GM12878 (cell line): ENCODE measurements around the gene PSAP. TPM values are rescaled to one million over a fixed set of nuclear protein-coding genes. Genes with fewer than 3 reads are reported as not detected.
A peak's percentile ranks its signal among the peaks of the same experiment; 100 is the strongest.

Experiments
- ASH2L ChIP-seq: fragments of 300-600, 200-600 bp; sonication (generic); IDR thresholded peaks from 2 replicates; pipeline ENCODE4 v1.6.1; 2017; ENCODE audit warnings: low read depth, mild to moderate bottlenecking, borderline replicate concordance
- BCL11A ChIP-seq: IDR thresholded peaks from 2 replicates; pipeline ENCODE4 v1.6.1; 2011; ENCODE audit warnings: low read depth, low read length
- CHD2 ChIP-seq: IDR thresholded peaks from 2 replicates; pipeline ENCODE4 v1.6.1; 2011; ENCODE audit warnings: low read depth, low read length, improper control_type of control experiment, borderline replicate concordance
- DPF2 ChIP-seq: fragments of 450-650 bp; IDR thresholded peaks from 2 replicates; pipeline ENCODE4 v1.6.1; 2017; ENCODE audit warnings: mild to moderate bottlenecking
- IRF3 ChIP-seq: fragments of 450-650 bp; IDR thresholded peaks from 2 replicates; pipeline ENCODE4 v1.6.1; 2014; ENCODE audit warnings: mild to moderate bottlenecking
- NBN ChIP-seq: fragments of 450-650 bp; IDR thresholded peaks from 2 replicates; pipeline ENCODE4 v1.6.1; 2016
- PRDM15 ChIP-seq: fragments of 450-650 bp; formaldehyde crosslinking; IDR thresholded peaks from 2 replicates; pipeline ENCODE4 v1.4.0; 2020; ENCODE audit warnings: mild to moderate bottlenecking, moderate library complexity
- ZBED1 ChIP-seq: IDR thresholded peaks from 2 replicates; pipeline ENCODE4 v1.6.1; 2016; ENCODE audit warnings: borderline replicate concordance
- ZNF592 ChIP-seq: fragments of 450-650 bp; IDR thresholded peaks from 2 replicates; pipeline ENCODE4 v1.6.1; 2017; ENCODE audit warnings: mild to moderate bottlenecking, moderate library complexity
- polyA plus RNA-seq, 11 experiments: library from polyadenylated mRNA; depleted of rRNA in 4 of 11; unstranded in 6 of 11; stranded (reverse) in 5 of 11; fragments of >200 nt; fragmentation: Nextera tagmentation in 4 of 11; fragmentation: Illumina TruSeq in 1 of 11; extraction: Ambion mirVana in 4 of 11; extraction: Trizol in 1 of 11; gene quantifications; 1 replicate in 1 of 11; 2 replicates in 10 of 11; pipeline versions ENCODE4 v1.2.1 to v1.2.3, GENCODE V29; 2011 to 2016; ENCODE audit warnings: inconsistent platforms in 2 of 11, missing spikeins in 2 of 11, low read depth in 1 of 11
- total RNA-seq, 4 experiments: library from RNA; depleted of rRNA in 3 of 4; stranded (reverse); fragments of >200 nt in 3 of 4; fragmentation: Illumina TruSeq in 1 of 4; extraction: Trizol in 1 of 4; gene quantifications; 2 replicates each; pipeline versions ENCODE4 v1.2.1 to v1.2.3, GENCODE V29; 2013 to 2021
- TF ChIP-seq, protein P1 (sequence below): IDR thresholded peaks from 2 replicates; pipeline ENCODE4 v1.6.1; 2011; ENCODE audit warnings: borderline replicate concordance, low read depth, mild to moderate bottlenecking, moderate library complexity, mixed read lengths, low read length; ENCODE audit not compliant: insufficient read depth; ENCODE audit errors: extremely low read length
- TF ChIP-seq, protein P2 (sequence below): fragments of 450-650 bp; IDR thresholded peaks from 2 replicates; pipeline ENCODE4 v1.6.1; 2017; ENCODE audit warnings: mild to moderate bottlenecking, low read depth, inconsistent platforms; ENCODE audit not compliant: poor library complexity, severe bottlenecking
- TF ChIP-seq, protein P3 (sequence below): IDR thresholded peaks from 2 replicates; pipeline ENCODE4 v1.6.1; 2012; ENCODE audit warnings: mild to moderate bottlenecking, low read depth, low read length

PSAP gene
- total and polyA plus RNA-seq, 10 of the 15 experiments (the other 5 are each of a cell fraction or from before 2014, with no cell fraction given) = 178 to 336 (median 286) TPM

- TF ChIP-seq, protein P1, sequence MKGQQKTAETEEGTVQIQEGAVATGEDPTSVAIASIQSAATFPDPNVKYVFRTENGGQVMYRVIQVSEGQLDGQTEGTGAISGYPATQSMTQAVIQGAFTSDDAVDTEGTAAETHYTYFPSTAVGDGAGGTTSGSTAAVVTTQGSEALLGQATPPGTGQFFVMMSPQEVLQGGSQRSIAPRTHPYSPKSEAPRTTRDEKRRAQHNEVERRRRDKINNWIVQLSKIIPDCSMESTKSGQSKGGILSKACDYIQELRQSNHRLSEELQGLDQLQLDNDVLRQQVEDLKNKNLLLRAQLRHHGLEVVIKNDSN = peak; percentile 79
- no peak for TF ChIP-seq CHD2
- no peak for TF ChIP-seq IRF3
- no peak for TF ChIP-seq DPF2
- no peak for TF ChIP-seq BCL11A
- no peak for TF ChIP-seq NBN
- no peak for TF ChIP-seq ASH2L
- TF ChIP-seq, protein P2, sequence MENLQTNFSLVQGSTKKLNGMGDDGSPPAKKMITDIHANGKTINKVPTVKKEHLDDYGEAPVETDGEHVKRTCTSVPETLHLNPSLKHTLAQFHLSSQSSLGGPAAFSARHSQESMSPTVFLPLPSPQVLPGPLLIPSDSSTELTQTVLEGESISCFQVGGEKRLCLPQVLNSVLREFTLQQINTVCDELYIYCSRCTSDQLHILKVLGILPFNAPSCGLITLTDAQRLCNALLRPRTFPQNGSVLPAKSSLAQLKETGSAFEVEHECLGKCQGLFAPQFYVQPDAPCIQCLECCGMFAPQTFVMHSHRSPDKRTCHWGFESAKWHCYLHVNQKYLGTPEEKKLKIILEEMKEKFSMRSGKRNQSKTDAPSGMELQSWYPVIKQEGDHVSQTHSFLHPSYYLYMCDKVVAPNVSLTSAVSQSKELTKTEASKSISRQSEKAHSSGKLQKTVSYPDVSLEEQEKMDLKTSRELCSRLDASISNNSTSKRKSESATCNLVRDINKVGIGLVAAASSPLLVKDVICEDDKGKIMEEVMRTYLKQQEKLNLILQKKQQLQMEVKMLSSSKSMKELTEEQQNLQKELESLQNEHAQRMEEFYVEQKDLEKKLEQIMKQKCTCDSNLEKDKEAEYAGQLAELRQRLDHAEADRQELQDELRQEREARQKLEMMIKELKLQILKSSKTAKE = no peak
- no peak for TF ChIP-seq ZBED1
- TF ChIP-seq PRDM15 (CRISPR knock-in tag) = no peak
- TF ChIP-seq, protein P3, sequence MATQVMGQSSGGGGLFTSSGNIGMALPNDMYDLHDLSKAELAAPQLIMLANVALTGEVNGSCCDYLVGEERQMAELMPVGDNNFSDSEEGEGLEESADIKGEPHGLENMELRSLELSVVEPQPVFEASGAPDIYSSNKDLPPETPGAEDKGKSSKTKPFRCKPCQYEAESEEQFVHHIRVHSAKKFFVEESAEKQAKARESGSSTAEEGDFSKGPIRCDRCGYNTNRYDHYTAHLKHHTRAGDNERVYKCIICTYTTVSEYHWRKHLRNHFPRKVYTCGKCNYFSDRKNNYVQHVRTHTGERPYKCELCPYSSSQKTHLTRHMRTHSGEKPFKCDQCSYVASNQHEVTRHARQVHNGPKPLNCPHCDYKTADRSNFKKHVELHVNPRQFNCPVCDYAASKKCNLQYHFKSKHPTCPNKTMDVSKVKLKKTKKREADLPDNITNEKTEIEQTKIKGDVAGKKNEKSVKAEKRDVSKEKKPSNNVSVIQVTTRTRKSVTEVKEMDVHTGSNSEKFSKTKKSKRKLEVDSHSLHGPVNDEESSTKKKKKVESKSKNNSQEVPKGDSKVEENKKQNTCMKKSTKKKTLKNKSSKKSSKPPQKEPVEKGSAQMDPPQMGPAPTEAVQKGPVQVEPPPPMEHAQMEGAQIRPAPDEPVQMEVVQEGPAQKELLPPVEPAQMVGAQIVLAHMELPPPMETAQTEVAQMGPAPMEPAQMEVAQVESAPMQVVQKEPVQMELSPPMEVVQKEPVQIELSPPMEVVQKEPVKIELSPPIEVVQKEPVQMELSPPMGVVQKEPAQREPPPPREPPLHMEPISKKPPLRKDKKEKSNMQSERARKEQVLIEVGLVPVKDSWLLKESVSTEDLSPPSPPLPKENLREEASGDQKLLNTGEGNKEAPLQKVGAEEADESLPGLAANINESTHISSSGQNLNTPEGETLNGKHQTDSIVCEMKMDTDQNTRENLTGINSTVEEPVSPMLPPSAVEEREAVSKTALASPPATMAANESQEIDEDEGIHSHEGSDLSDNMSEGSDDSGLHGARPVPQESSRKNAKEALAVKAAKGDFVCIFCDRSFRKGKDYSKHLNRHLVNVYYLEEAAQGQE = no peak
- no peak for TF ChIP-seq ZNF592
Observed at GRCh38 chr10:71812016-71812912, 38.8 kb downstream of the PSAP start (continued).
